Gastroesophageal sphincter (tissue), 3 donors: ENCODE data around the gene ZNF653.

Experiments used
- EP300 ChIP-seq: sonication (generic); formaldehyde crosslinking; IDR thresholded peaks from one replicate; pipeline ENCODE4 v1.6.1; 2017; ENCODE audit warnings: antibody characterized with exemption, mild to moderate bottlenecking
- POLR2A ChIP-seq, 2 donors: fragments of 450-650 bp; IDR thresholded peaks; one replicate each; pipeline ENCODE4 v1.6.1; 2017; ENCODE audit warnings: antibody characterized with exemption in 2 of 2, mild to moderate bottlenecking in 2 of 2, moderate library complexity in 1 of 2
- POLR2AphosphoS5 ChIP-seq: sonication (generic); formaldehyde crosslinking; IDR thresholded peaks from one replicate; pipeline ENCODE4 v1.6.1; 2017; ENCODE audit warnings: antibody characterized with exemption
- TF ChIP-seq, protein P1 (sequence below), 4 experiments: fragments of 200-600 bp in 2 of 4; fragments of 450-650 bp in 2 of 4; sonication (generic) in 1 of 4; IDR thresholded peaks; one replicate each; pipeline ENCODE4 v1.5.1; 2017 to 2019; ENCODE audit warnings: antibody characterized with exemption in 4 of 4, mild to moderate bottlenecking in 2 of 4, moderate library complexity in 2 of 4

DNA sequence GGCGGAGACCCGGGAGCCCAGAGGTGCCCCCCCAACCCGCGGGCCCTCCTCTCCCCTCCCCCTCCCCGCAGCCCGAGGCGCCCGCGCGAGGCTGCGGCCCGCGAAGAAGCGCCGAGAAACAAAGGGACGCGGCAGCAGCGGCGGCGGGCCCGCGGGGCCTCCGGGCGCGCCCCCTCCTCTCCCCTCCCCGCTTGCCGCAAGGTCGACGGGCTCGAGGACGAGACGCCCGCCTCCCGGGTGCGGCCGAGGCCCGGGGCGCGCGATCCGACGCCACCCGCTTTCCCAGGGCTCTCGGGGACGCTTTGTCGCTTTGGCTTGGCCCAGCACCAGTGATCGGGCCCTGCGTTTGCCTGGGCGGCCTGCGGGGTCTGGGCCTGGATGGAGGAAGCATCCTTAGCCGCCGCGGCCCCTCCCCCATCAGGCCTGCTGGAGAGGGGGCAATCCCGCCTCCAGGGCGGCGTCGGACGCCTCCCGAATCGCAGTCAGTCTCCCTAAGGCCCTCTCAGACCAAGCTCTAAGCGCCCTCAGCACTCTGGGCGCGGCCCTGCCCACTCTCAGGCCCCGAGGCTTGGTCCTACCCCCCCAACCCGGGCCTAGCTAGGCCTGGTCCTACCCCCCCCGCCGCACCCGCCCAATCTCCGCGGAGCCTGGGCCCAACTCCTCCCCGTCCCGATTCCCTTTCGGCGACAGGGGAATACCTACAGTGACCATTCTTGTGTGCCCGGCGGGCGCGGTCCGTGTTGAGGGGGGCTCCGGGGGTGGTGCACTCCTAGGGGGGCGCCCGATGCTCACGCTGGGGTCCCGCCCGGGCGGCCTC, 25.5 kb downstream of the ZNF653 start:
- TF ChIP-seq, protein P1, sequence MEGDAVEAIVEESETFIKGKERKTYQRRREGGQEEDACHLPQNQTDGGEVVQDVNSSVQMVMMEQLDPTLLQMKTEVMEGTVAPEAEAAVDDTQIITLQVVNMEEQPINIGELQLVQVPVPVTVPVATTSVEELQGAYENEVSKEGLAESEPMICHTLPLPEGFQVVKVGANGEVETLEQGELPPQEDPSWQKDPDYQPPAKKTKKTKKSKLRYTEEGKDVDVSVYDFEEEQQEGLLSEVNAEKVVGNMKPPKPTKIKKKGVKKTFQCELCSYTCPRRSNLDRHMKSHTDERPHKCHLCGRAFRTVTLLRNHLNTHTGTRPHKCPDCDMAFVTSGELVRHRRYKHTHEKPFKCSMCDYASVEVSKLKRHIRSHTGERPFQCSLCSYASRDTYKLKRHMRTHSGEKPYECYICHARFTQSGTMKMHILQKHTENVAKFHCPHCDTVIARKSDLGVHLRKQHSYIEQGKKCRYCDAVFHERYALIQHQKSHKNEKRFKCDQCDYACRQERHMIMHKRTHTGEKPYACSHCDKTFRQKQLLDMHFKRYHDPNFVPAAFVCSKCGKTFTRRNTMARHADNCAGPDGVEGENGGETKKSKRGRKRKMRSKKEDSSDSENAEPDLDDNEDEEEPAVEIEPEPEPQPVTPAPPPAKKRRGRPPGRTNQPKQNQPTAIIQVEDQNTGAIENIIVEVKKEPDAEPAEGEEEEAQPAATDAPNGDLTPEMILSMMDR (IDR thresholded peaks at IDR 0.05): no peak
- TF ChIP-seq POLR2A (IDR thresholded peaks at IDR 0.05): no peak
- TF ChIP-seq EP300: no peak
- TF ChIP-seq POLR2AphosphoS5: no peak
